GM12892 (cell line): ENCODE data around the gene CNTNAP2.

Experiments used
- DNase-seq: peaks from one replicate; pipeline ENCODE4 v3.0.0; 2011; ENCODE audit not compliant: insufficient read length
- FAIRE-seq: peaks from 2 replicates; lab custom pipeline; 2011; peaks lifted over from hg19 to GRCh38; lab: Jason Lieb, UNC
- POLR2A ChIP-seq: IDR thresholded peaks from 2 replicates; pipeline ENCODE4 v1.6.1; 2011; ENCODE audit warnings: low read depth, low read length, control low read depth
- POLR2AphosphoS5 ChIP-seq: IDR thresholded peaks from 2 replicates; pipeline ENCODE4 v1.6.1; 2011; ENCODE audit warnings: low read depth, low read length, control low read depth
- TAF1 ChIP-seq: IDR thresholded peaks from 2 replicates; pipeline ENCODE4 v1.6.1; 2011; ENCODE audit warnings: low read depth, mild to moderate bottlenecking, control low read depth, low read length, borderline replicate concordance

The CNTNAP2 gene

GRCh38 chr7:146670532-146670931, 553.9 kb downstream of the CNTNAP2 start:
- FAIRE-seq: no peak
- no peak for TF ChIP-seq TAF1
- no peak for TF ChIP-seq POLR2AphosphoS5
- no peak for TF ChIP-seq POLR2A
- DNase-seq: no peak

- no peak for TF ChIP-seq POLR2AphosphoS5
- no peak for TF ChIP-seq POLR2A
- TF ChIP-seq TAF1: no peak
- FAIRE-seq: no peak
- DNase-seq: no peak
Observed at GRCh38 chr7:146681487-146681886, 564.9 kb downstream of the CNTNAP2 start.

DNA sequence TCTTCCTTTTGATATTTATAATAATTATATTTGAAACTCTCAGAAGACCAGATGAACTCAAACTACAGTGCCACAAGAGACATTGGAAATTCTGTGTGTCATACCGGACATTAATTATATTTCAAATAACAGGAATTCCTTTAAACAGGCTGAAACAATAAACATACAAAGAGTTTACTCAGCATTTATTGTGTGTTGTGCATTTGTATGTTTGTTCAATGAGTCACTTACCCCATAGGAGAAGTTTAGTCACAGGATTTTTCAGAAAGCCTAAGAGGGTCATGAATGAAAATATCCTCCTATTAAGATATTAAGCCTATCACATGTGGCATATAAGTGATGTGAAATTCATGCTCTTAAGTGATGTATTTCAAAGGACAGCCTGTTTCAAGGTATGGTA, 566.8 kb downstream of the CNTNAP2 start:
- TF ChIP-seq POLR2A (no peak), TAF1 (no peak), POLR2AphosphoS5 (no peak)
- no peak for FAIRE-seq
- no peak for DNase-seq

DNA sequence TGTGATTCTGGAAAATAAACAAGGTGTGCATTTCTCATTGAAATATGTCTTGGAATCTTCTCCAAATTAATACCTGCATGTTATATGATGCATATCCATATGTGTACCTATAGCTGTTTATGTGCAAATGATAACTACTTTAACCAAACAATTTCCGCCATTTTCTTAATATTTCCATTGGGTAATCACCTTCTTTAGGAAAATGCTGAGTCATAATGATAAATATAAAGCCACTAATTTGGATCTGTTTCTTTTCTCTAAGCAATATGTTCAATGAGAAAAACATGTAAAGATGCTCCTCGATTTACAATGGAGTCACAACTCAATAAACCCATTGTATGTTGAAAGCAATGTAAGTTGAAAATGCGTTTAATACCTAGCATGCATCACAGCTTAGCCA, 574.4 kb downstream of the CNTNAP2 start:
- no peak for TF ChIP-seq POLR2AphosphoS5
- no peak for TF ChIP-seq TAF1
- TF ChIP-seq POLR2A: no peak
- DNase-seq (no peak), FAIRE-seq (no peak)

GRCh38 chr7:146698995-146699610, 582.5 kb downstream of the CNTNAP2 start:
- FAIRE-seq: no peak

GRCh38 chr7:146700015-146700560, 583.5 kb downstream of the CNTNAP2 start:
- TF ChIP-seq POLR2A (no peak), TAF1 (no peak), POLR2AphosphoS5 (no peak)
- FAIRE-seq (no peak), DNase-seq (no peak)

More at GRCh38 chr7:146698995-146699610, 582.5 kb downstream of the CNTNAP2 start:
- TF ChIP-seq POLR2AphosphoS5 (no peak), TAF1 (no peak), POLR2A (no peak)
- DNase-seq: no peak

- no peak for TF ChIP-seq TAF1
- no peak for TF ChIP-seq POLR2AphosphoS5
- TF ChIP-seq POLR2A: no peak
- DNase-seq (no peak), FAIRE-seq (no peak)
Observed at GRCh38 chr7:146701166-146701565, 584.6 kb downstream of the CNTNAP2 start.

DNA sequence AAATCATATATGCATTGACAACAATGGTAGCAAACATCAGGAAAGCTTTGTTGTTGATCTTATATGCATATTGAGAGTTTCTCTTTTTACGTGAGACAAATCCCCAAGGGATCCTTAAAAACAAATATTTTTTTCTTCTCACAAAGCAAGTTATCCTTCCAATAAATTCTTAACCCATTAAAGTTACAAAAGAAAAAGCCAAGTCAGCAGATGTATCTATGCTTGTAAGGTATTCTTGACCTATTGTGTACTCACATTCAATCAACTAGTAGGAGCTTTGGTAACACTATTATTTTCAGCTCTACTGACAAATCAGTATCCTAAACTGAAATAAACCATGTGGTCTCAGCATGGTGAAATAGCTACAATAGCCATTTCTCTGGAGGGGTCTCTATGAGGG, 586.3 kb downstream of the CNTNAP2 start:
- DNase-seq (no peak), FAIRE-seq (no peak)
- no peak for TF ChIP-seq POLR2AphosphoS5
- no peak for TF ChIP-seq POLR2A
- no peak for TF ChIP-seq TAF1

DNA sequence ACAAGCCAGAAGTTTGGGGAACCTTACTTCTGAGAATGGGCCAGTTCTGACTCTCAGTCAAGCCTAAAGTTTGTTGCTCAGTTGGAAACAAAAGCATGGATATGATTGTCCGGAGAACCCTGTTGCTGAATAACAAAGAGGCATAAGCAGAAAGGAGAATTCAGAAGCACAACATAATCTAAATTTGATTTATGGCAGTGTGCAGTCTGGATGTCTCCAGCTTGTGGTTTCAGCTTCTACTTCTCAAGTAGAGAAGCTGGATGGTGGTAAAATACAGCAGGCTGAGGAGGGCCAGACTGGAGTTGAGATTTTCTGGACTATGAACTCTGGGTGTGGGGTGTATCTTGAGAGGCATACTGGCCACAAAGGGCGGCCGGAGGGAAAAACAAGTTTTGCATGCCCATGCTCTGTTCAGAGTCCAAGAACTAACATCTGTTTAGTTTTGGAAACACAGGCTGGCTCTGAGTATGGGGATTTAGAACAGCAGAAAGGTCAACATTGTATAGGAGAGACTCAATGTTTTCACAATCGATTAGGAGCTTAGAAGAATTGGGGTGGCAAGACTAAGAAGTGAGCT, 592.9 kb downstream of the CNTNAP2 start:
- DNase-seq (no peak), FAIRE-seq (no peak)
- TF ChIP-seq TAF1: no peak
- TF ChIP-seq POLR2A: no peak
- no peak for TF ChIP-seq POLR2AphosphoS5

DNA sequence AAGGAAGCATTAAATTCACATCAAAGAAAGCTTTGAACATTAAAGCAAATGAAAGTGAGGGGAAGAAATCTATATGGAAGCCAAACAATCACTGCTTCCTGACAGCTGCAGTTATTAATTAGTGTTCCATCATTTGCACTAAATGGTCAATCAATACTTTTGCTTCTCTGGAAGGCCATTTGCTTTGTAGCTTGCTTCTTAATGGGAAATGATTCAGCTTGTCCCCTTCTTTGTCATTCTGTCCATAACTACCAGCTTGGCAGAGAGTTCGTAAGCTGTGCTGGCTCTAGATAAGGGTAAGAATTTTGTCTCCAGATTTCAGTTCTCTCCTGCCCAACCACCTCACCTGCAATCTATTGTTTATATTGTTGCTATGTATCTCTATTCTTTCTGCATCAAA, 596.6 kb downstream of the CNTNAP2 start:
- TF ChIP-seq POLR2AphosphoS5 (no peak), POLR2A (no peak), TAF1 (no peak)
- no peak for FAIRE-seq
- DNase-seq: no peak

- DNase-seq: no peak
- FAIRE-seq: no peak
- TF ChIP-seq POLR2A (no peak), TAF1 (no peak), POLR2AphosphoS5 (no peak)
Observed at GRCh38 chr7:146713934-146714333, 597.3 kb downstream of the CNTNAP2 start.

- TF ChIP-seq POLR2A (no peak), TAF1 (no peak)
- DNase-seq (no peak), FAIRE-seq (no peak)
Observed at GRCh38 chr7:146720195-146720594, 603.6 kb downstream of the CNTNAP2 start.
